Panc1 (cell line): Measurements from ENCODE around the gene ABCG2. TPM values are rescaled to one million over a fixed set of nuclear protein-coding genes. Genes with fewer than 3 reads are reported as not detected.

Experiments used
- ATAC-seq: fragments of 200-7000 bp; cut with Tn5 transposase; 2 replicates; pipeline ENCODE4 v1.9.1; 2020; ENCODE audit warnings: mild to moderate bottlenecking, moderate library complexity
- BruUV-seq: library from RNA; stranded (reverse); fragments of 400-500 nt; replicated peaks from 2 replicates; lab custom pipeline; 2021; lab: Mats Ljungman, UMichigan
- CTCF ChIA-PET: fragments of 300-600 bp; sonication (Branson Sonifier 250); formaldehyde crosslinking; loops from one replicate; lab custom pipeline; 2022; ENCODE audit warnings: antibody characterized with exemption; lab: Charles Lee
- POLR2A ChIA-PET: fragments of 300-600 bp; sonication (Branson Sonifier 250); formaldehyde crosslinking; loops from one replicate; lab custom pipeline; 2022; ENCODE audit warnings: antibody characterized with exemption; lab: Charles Lee
- DNase-seq: peaks from one replicate; pipeline ENCODE4 v3.0.0-alpha.2; 2010; ENCODE audit warnings: low read depth, low spot score
- H3K27ac ChIP-seq: 2 replicates; pipeline ENCODE4 v1.5.1; 2011; ENCODE audit warnings: mild to moderate bottlenecking, low read length, inconsistent platforms
- H3K27me3 ChIP-seq: fragments of 200-500 bp; sonication (Bioruptor generic); 2 replicates; pipeline ENCODE4 v1.6.0; 2014; ENCODE audit warnings: low read length, inconsistent platforms; ENCODE audit not compliant: control insufficient read depth, insufficient read depth
- H3K36me3 ChIP-seq: fragments of 200-500 bp; sonication (Bioruptor generic); 2 replicates; pipeline ENCODE4 v1.5.1; 2014; ENCODE audit warnings: inconsistent platforms, mild to moderate bottlenecking, low read length, moderate library complexity; ENCODE audit not compliant: control insufficient read depth, insufficient read depth
- H3K4me1 ChIP-seq: 2 replicates; pipeline ENCODE4 v1.5.1; 2011; ENCODE audit warnings: inconsistent platforms, mild to moderate bottlenecking, low read length, moderate library complexity; ENCODE audit not compliant: control insufficient read depth, insufficient read depth
- H3K4me3 ChIP-seq, 2 experiments: 2 replicates each; pipeline ENCODE4 v1.5.1; 2011 to 2012; ENCODE audit warnings: low read depth in 2 of 2, low read length in 2 of 2, mild to moderate bottlenecking in 2 of 2, inconsistent platforms in 1 of 2, moderate library complexity in 1 of 2
- H3K9me3 ChIP-seq: fragments of 200-500 bp; sonication (Bioruptor generic); 2 replicates; pipeline ENCODE4 v1.5.1; 2014; ENCODE audit warnings: low read depth, mild to moderate bottlenecking, inconsistent platforms, low read length, moderate library complexity; ENCODE audit not compliant: control insufficient read depth, insufficient read depth
- CTCF ChIP-seq: fragments of 450-650 bp; IDR thresholded peaks from 2 replicates; pipeline ENCODE4 v1.5.1; 2017; ENCODE audit warnings: mild to moderate bottlenecking
- POLR2AphosphoS5 ChIP-seq: IDR thresholded peaks from 2 replicates; pipeline ENCODE4 v1.6.1; 2012; ENCODE audit warnings: mild to moderate bottlenecking, low read depth, low read length, moderate library complexity
- REST ChIP-seq, 2 experiments: IDR thresholded peaks; 2 replicates each; pipeline ENCODE4 v1.6.1; 2011 to 2012; ENCODE audit warnings: low read depth in 2 of 2, control low read depth in 1 of 2, low read length in 1 of 2, mild to moderate bottlenecking in 1 of 2, moderate library complexity in 1 of 2; ENCODE audit not compliant: insufficient read depth in 1 of 2
- SIN3A ChIP-seq: IDR thresholded peaks from 2 replicates; pipeline ENCODE4 v1.6.1; 2012; ENCODE audit warnings: low read depth, mild to moderate bottlenecking, low read length, moderate library complexity, borderline replicate concordance; ENCODE audit not compliant: insufficient read depth
- TCF7L2 ChIP-seq: IDR thresholded peaks from 2 replicates; pipeline ENCODE4 v1.6.1; 2011; ENCODE audit warnings: mild to moderate bottlenecking, low read depth, low read length, inconsistent platforms
- in situ Hi-C: cut with HindIII; loops from 2 replicates; pipeline ENCODE4 v1.10.0; 2016; ENCODE audit warnings: low sequenced_read_pairs, low pct_unique_long_range_greater_than_20kb
- intact Hi-C: fragments of 100-400 bp; cut with micrococcal nuclease; formaldehyde crosslinking; loops from one replicate; pipeline ENCODE4 v1.10.0; 2022; ENCODE audit not compliant: unreplicated experiment
- total RNA-seq: library from RNA; stranded (reverse); gene quantifications from one replicate; pipeline ENCODE4 v1.2.1, GENCODE V29; 2021; ENCODE audit not compliant: unreplicated experiment

ABCG2 gene
- total RNA-seq, 1 experiment from 2014 or later, result 63.3 TPM

GRCh38 chr4:88172987-88173386, 14.5 kb upstream of the ABCG2 start:
- ChIA-PET CTCF (no interaction called here), POLR2A (no interaction called here)
- no peak for DNase-seq
- Histone ChIP-seq H3K27ac (no peak overlapping the region), H3K4me1 (no peaks in the 10 kb centered on the region), H3K36me3 (no peaks in the 10 kb centered on the region), H3K9me3 (no peaks in the 10 kb centered on the region), H3K27me3 (no peaks in the 10 kb centered on the region), H3K4me3 (no peak overlapping the region)
- intact Hi-C loops, result no loop called here
- in situ Hi-C loops, result no loop called here
- no TSS peak for BruUV-seq
- TF ChIP-seq REST (IDR thresholded peaks at IDR 0.05; ENCODE audit: insufficient read depth in 1 of 2, low read depth in 2 of 2, low read length in 1 of 2) (no peak), CTCF (no peak), POLR2AphosphoS5 (no peak), SIN3A (no peak), TCF7L2 (no peak)
- no peak for ATAC-seq

GRCh38 chr4:88171206-88171605, 12.8 kb upstream of the ABCG2 start:
- ChIA-PET CTCF (no interaction called here), POLR2A (interaction anchor here (0.6 kb wide), 1 partner anchor 39 kb away, joined by 4 read pairs; no protein-coding TSS in a partner anchor)
- H3K9me3 ChIP-seq, result no peaks in the 10 kb centered on the region
- H3K36me3 ChIP-seq, result no peaks in the 10 kb centered on the region
- H3K4me1 ChIP-seq, result no peaks in the 10 kb centered on the region
- no peak overlapping the region for H3K4me3 ChIP-seq
- ATAC-seq (no peak), DNase-seq (no peak)
- in situ Hi-C loops, result no loop called here
- H3K27me3 ChIP-seq, result no peaks in the 10 kb centered on the region
- H3K27ac ChIP-seq, result no peak overlapping the region
- TF ChIP-seq SIN3A (no peak), CTCF (no peak), TCF7L2 (no peak), POLR2AphosphoS5 (no peak), REST (IDR thresholded peaks at IDR 0.05; ENCODE audit: insufficient read depth in 1 of 2, low read depth in 2 of 2, low read length in 1 of 2) (no peak)
- intact Hi-C loops, result no loop called here
- BruUV-seq, result no TSS peak
